Activated CD8-positive, alpha-beta memory T cell treated with anti-CD3 and anti-CD28 coated beads for 36 hours (primary cell): ENCODE results near the gene IFI44L. TPM values are rescaled to one million over a fixed set of nuclear protein-coding genes. Genes with fewer than 3 reads are reported as not detected.

Experiments used
- CTCF ChIA-PET: fragments of 350-600 bp; sonication (Branson Sonifier 250); formaldehyde crosslinking; loops from one replicate; lab custom pipeline; 2021; ENCODE audit warnings: antibody characterized with exemption; lab: Charles Lee
- POLR2A ChIA-PET: fragments of 350-600 bp; sonication (Branson Sonifier 250); formaldehyde crosslinking; loops from one replicate; lab custom pipeline; 2021; ENCODE audit warnings: antibody characterized with exemption; lab: Charles Lee
- total RNA-seq, 2 experiments: library from RNA; stranded (reverse); gene quantifications; one replicate each; pipeline ENCODE4 v1.2.3, GENCODE V29; 2021

The IFI44L gene
- total RNA-seq, 2 experiments from 2014 or later: 1.2 to 1.3 TPM

- CTCF ChIA-PET: interaction anchor here (2.3 kb wide), 1 partner anchor 60 kb away, joined by 12 read pairs; no protein-coding TSS in a partner anchor
- POLR2A ChIA-PET: no interaction called here
Measured at GRCh38 chr1:78676993-78677392, 56.7 kb downstream of the IFI44L start.

- ChIA-PET CTCF (interaction anchor here (2.3 kb wide), 1 partner anchor 60 kb away, joined by 12 read pairs; no protein-coding TSS in a partner anchor), POLR2A (no interaction called here)
Measured at GRCh38 chr1:78677788-78678187, 57.5 kb downstream of the IFI44L start.

GRCh38 chr1:78678324-78678723 lies 58.1 kb downstream of the IFI44L start:
- CTCF ChIA-PET: interaction anchor here (2.3 kb wide), 1 partner anchor 61 kb away, joined by 12 read pairs; no protein-coding TSS in a partner anchor

GRCh38 chr1:78681265-78681664 lies 61.0 kb downstream of the IFI44L start:
- POLR2A ChIA-PET: no interaction called here
- CTCF ChIA-PET: interaction anchor here (1.4 kb wide), 1 partner anchor 64 kb away, joined by 3 read pairs; no protein-coding TSS in a partner anchor

More at GRCh38 chr1:78678324-78678723, 58.1 kb downstream of the IFI44L start:
- POLR2A ChIA-PET: no interaction called here

- CTCF ChIA-PET: interaction anchor here (1.4 kb wide), 1 partner anchor 65 kb away, joined by 3 read pairs; no protein-coding TSS in a partner anchor
Measured at GRCh38 chr1:78682496-78682895, 62.2 kb downstream of the IFI44L start.

GRCh38 chr1:78683079-78683478 lies 62.8 kb downstream of the IFI44L start:
- POLR2A ChIA-PET: no interaction called here
- CTCF ChIA-PET: no interaction called here

More at GRCh38 chr1:78682496-78682895, 62.2 kb downstream of the IFI44L start:
- POLR2A ChIA-PET: no interaction called here

- CTCF ChIA-PET: no interaction called here
- POLR2A ChIA-PET: no interaction called here
Measured at GRCh38 chr1:78687315-78687714, 67.1 kb downstream of the IFI44L start.

GRCh38 chr1:78687914-78688313 lies 67.7 kb downstream of the IFI44L start:
- CTCF ChIA-PET: no interaction called here

GRCh38 chr1:78688697-78689096 lies 68.4 kb downstream of the IFI44L start:
- ChIA-PET POLR2A (no interaction called here), CTCF (no interaction called here)

More at GRCh38 chr1:78687914-78688313, 67.7 kb downstream of the IFI44L start:
- POLR2A ChIA-PET: no interaction called here

GRCh38 chr1:78690516-78690915 lies 70.3 kb downstream of the IFI44L start:
- ChIA-PET CTCF (no interaction called here), POLR2A (no interaction called here)

- CTCF ChIA-PET: no interaction called here
- POLR2A ChIA-PET: no interaction called here
Measured at GRCh38 chr1:78691995-78692747, 71.9 kb downstream of the IFI44L start.

Other genes with a start within 250 kb of the IFI44L start
- not detected for gene PTGFR, start 129.5 kb upstream of the IFI44L start, total RNA-seq
- 1 to 10 TPM; 3.7 to 5.2 TPM for gene IFI44, start 29.4 kb downstream of the IFI44L start, total RNA-seq